Endodermal cell (in vitro differentiated cells): ENCODE measurements around the gene FOXP4. TPM values are rescaled to one million over a fixed set of nuclear protein-coding genes. Genes with fewer than 3 reads are reported as not detected.

ENCODE experiments used
- DNase-seq: peaks from one replicate; pipeline ENCODE4 v3.0.0-alpha.2; 2017
- H3K27ac ChIP-seq: 2 replicates; pipeline ENCODE4 v1.5.1; 2013; ENCODE audit warnings: mild to moderate bottlenecking, low read depth, low read length, moderate library complexity
- H3K27me3 ChIP-seq: 2 replicates; pipeline ENCODE4 v1.6.1; 2013; ENCODE audit warnings: mild to moderate bottlenecking, low read length, moderate library complexity; ENCODE audit not compliant: insufficient read depth, control insufficient read depth, poor library complexity, severe bottlenecking
- H3K36me3 ChIP-seq: 2 replicates; pipeline ENCODE4 v1.7.0; 2013; ENCODE audit warnings: mild to moderate bottlenecking, low read length, moderate library complexity; ENCODE audit not compliant: control insufficient read depth, insufficient read depth
- H3K4me1 ChIP-seq: one replicate; pipeline ENCODE4 v1.7.0; 2013; ENCODE audit warnings: low read length; ENCODE audit not compliant: control insufficient read depth, insufficient read depth
- H3K4me3 ChIP-seq: 2 replicates; pipeline ENCODE4 v1.5.1; 2013; ENCODE audit warnings: mild to moderate bottlenecking, low read length, moderate library complexity
- H3K9ac ChIP-seq: 2 replicates; pipeline ENCODE4 v1.6.1; 2013; ENCODE audit warnings: mild to moderate bottlenecking, low read length, moderate library complexity; ENCODE audit not compliant: poor library complexity, severe bottlenecking; ENCODE audit errors: extremely low read depth
- H3K9me3 ChIP-seq: 2 replicates; pipeline ENCODE4 v1.6.1; 2013; ENCODE audit warnings: mild to moderate bottlenecking, low read length, moderate library complexity; ENCODE audit not compliant: control insufficient read depth
- H3K27ac Mint-ChIP-seq: 2 replicates; pipeline ENCODE4 v1.8.0; 2020; ENCODE audit warnings: mixed read lengths
- H3K27me3 Mint-ChIP-seq: 2 replicates; pipeline ENCODE4 v1.8.0; 2021; ENCODE audit warnings: mild to moderate bottlenecking, mixed read lengths; ENCODE audit not compliant: insufficient read depth
- H3K36me3 Mint-ChIP-seq: 2 replicates; pipeline ENCODE4 v1.8.0; 2020; ENCODE audit warnings: low read depth, mixed read lengths
- H3K4me1 Mint-ChIP-seq: 2 replicates; pipeline ENCODE4 v1.8.0; 2020; ENCODE audit warnings: mixed read lengths
- H3K4me3 Mint-ChIP-seq: 2 replicates; pipeline ENCODE4 v1.8.0; 2020; ENCODE audit warnings: mild to moderate bottlenecking, moderate library complexity, mixed read lengths
- H3K9me3 Mint-ChIP-seq: 2 replicates; pipeline ENCODE4 v1.8.0; 2020; ENCODE audit warnings: mild to moderate bottlenecking, mixed read lengths
- WGBS, 2 experiments: methylation state at CpG; one replicate each; pipeline versions ENCODE4 v1.1.5 to v1.1.7; 2013; ENCODE audit warnings: missing lambda C conversion rate in 2 of 2, mixed read lengths in 1 of 2; ENCODE audit not compliant: insufficient coverage in 1 of 2, insufficient read length in 1 of 2; 5-methylcytosine and 5-hydroxymethylcytosine counted together
- total RNA-seq, 2 donors: library from RNA; stranded (reverse); fragmentation: NEBNext Ultra II Directional in 1 of 2; extraction: Animal tissue kit (Norgen Biotek cat#: 25700) in 1 of 2; gene quantifications; 2 replicates in 1 of 2; 3 replicates in 1 of 2; pipeline ENCODE4 v1.2.1, GENCODE V29; 2021
- TF ChIP-seq, protein P1 (sequence below): fragments of 200-600 bp; sonication (generic); conservative IDR thresholded peaks from 2 replicates; pipeline ENCODE4 v1.5.0; 2021; ENCODE audit warnings: antibody characterized with exemption, mild to moderate bottlenecking

FOXP4 gene
- total RNA-seq, 2 donors from 2014 or later = 44.4 to 47.7 TPM

DNA sequence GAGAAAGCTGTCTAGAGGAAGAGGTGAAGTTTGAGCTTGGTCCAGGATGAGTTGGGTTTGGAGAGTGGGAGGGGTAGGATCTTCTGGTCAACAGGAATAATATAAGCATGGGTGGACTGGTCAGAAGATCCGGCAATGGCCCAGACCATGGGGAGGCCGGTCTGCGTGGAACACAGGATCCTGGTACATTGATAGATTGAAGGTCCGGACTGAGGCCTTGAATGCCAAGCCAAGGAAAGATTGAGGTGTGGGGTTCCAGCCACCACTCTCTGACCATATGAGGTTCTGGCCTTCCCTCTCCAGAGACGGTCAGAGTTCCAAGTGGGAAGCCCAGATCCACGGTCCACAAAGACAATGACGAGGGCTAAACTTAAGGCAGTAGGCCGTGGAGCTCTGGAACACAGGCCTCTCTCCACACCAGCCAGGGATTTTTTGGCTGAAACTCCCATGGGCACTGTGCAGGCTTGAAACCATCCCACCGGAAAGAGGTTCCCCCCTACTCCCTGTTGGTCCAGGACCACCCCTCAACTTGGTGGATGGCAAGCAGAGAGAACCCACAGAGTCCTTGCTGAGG, 95.3 kb downstream of the FOXP4 start:
- no peaks in the 10 kb centered on the region for H3K9me3 Mint-ChIP-seq
- Histone ChIP-seq H3K27me3 (peaks cover 34% of the 10 kb centered on the region), H3K27ac (no peak overlapping the region), H3K9ac (no peak overlapping the region), H3K36me3 (peaks cover 3% of the 10 kb centered on the region), H3K9me3 (no peaks in the 10 kb centered on the region), H3K4me1 (peaks cover 9% of the 10 kb centered on the region), H3K4me3 (no peak overlapping the region)
- peaks cover 41% of the 10 kb centered on the region for H3K27me3 Mint-ChIP-seq
- peaks cover 44% of the 10 kb centered on the region for H3K4me1 Mint-ChIP-seq
- H3K36me3 Mint-ChIP-seq = peaks cover 13% of the 10 kb centered on the region
- DNase-seq = no peak
- 81 to 84% methylated on average over 6 to 9 of the region's 9 CpGs for WGBS, 2 experiments
- TF ChIP-seq, protein P1, sequence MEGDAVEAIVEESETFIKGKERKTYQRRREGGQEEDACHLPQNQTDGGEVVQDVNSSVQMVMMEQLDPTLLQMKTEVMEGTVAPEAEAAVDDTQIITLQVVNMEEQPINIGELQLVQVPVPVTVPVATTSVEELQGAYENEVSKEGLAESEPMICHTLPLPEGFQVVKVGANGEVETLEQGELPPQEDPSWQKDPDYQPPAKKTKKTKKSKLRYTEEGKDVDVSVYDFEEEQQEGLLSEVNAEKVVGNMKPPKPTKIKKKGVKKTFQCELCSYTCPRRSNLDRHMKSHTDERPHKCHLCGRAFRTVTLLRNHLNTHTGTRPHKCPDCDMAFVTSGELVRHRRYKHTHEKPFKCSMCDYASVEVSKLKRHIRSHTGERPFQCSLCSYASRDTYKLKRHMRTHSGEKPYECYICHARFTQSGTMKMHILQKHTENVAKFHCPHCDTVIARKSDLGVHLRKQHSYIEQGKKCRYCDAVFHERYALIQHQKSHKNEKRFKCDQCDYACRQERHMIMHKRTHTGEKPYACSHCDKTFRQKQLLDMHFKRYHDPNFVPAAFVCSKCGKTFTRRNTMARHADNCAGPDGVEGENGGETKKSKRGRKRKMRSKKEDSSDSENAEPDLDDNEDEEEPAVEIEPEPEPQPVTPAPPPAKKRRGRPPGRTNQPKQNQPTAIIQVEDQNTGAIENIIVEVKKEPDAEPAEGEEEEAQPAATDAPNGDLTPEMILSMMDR = no peak
- H3K4me3 Mint-ChIP-seq = no peak overlapping the region
- no peak overlapping the region for H3K27ac Mint-ChIP-seq

DNA sequence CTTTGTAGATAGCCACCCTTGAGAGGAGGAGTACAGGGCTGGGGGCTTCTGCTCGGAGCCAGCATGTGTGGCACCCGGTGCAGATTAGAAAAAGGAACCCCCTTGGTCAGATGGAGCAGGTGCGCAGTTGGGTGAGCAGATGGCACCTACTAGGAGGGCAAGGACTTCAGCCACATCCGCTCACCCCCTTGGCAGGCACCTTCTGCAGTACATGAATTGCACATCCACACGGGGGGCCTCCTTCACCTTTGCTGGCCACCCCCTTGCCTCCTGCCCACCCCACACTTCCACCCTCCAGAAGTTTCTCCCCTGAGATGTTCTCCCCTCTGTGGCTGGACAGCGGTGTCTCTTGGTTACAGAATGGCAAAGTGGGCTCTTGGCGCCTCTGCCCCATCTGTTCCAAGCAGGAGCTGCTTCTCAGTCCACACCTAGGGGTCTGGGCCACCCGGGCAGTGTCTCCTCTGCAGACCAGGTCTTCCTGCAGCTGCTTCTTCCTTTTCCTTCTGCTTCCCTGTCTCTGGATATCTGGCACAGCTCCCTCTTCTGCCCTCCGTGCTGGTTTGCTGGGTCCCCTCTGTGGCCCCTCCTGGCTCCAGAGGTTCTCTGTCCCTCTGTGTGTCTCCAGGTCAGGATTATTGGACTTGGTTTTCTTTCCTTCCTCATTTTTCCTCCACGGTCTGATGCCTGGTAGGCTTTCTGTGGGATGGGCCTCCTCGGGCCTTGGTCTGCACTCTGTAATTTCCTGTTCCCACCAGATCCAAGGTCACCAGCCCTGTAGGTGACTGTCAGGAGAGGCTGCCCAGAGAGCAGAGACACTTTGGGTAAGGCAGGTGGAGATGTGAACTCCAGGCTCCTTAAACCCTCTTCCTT, 96.1 kb downstream of the FOXP4 start:
- peaks cover 3% of the 10 kb centered on the region for H3K36me3 ChIP-seq
- 91 to 92% methylated on average over 8 to 11 of the region's 11 CpGs for WGBS, 2 experiments
- peaks cover 9% of the 10 kb centered on the region for H3K4me1 ChIP-seq
- H3K27ac ChIP-seq = no peak overlapping the region
- no peak overlapping the region for H3K9ac ChIP-seq
- no peak for DNase-seq
- H3K4me3 ChIP-seq = no peak overlapping the region
- Mint-ChIP-seq H3K36me3 (peaks cover 22% of the 10 kb centered on the region), H3K4me3 (no peak overlapping the region), H3K9me3 (no peaks in the 10 kb centered on the region), H3K27me3 (peaks cover 35% of the 10 kb centered on the region), H3K4me1 (peaks cover 44% of the 10 kb centered on the region), H3K27ac (no peak overlapping the region)
- no peaks in the 10 kb centered on the region for H3K9me3 ChIP-seq
- H3K27me3 ChIP-seq = peaks cover 25% of the 10 kb centered on the region
- TF ChIP-seq, protein P1 = no peak

DNA sequence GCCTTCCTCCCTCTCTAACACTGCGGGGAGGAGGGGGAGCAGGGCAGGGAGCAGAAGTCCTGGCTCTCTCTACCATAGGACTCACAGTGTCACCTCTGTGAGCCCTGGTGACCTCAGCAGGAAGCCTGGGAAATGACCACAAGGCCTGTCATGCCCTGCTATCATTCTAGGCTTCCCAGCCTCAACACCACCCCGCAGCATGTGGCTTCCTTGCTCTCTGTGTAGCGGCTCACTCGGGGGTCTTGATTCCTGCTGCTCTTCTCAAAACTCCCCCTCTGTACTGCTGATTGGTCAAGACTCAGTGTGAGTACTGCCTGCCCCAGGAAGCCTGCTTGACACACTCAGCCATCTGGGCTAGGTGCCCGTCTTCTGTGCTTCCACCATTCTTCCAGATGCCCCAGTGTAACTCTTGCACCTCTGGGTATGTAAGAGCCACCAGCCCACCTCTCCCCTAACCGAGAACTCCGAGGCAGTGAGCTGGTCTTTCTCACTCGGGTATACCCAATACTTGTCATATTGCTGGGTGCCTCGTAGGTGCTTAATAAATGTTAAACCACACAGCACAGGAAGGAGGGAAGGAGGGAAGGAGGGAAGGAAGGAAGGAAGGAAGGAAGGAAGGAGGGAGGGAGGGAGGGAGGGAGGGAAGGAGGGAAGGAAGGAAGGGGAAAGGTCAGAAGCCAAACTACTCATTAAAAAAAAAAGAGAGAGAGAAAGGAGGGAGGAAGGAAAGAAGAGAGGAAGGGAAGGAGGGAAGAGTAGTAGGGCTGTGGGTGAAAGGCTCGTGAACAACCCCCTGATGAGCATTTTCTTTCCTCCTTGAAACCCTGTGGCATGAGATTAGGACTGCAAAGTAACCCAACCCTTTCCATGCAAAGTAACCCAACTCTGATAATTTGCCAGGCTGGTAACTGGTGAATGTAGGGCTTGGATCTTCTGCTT, 97.0 kb downstream of the FOXP4 start:
- peaks cover 16% of the 10 kb centered on the region for H3K27me3 ChIP-seq
- H3K27ac Mint-ChIP-seq = no peak overlapping the region
- WGBS, 2 experiments = 83 to 88% methylated on average over 6 to 10 of the region's 10 CpGs
- H3K9me3 Mint-ChIP-seq = no peaks in the 10 kb centered on the region
- peaks cover 29% of the 10 kb centered on the region for H3K36me3 Mint-ChIP-seq
- no peaks in the 10 kb centered on the region for H3K9me3 ChIP-seq
- H3K27me3 Mint-ChIP-seq = peaks cover 28% of the 10 kb centered on the region
- peaks cover 8% of the 10 kb centered on the region for H3K4me1 ChIP-seq
- TF ChIP-seq, protein P1 = no peak
- H3K36me3 ChIP-seq = peaks cover 3% of the 10 kb centered on the region
- no peak overlapping the region for H3K4me3 ChIP-seq
- no peak overlapping the region for H3K9ac ChIP-seq
- H3K4me3 Mint-ChIP-seq = no peak overlapping the region
- no peak overlapping the region for H3K27ac ChIP-seq
- H3K4me1 Mint-ChIP-seq = peaks cover 44% of the 10 kb centered on the region
- DNase-seq = peak; percentile 49
